Keratinocyte (primary cell): ENCODE data around the gene HCK.

Experiments used
- CTCF ChIP-seq, 3 experiments: IDR thresholded peaks in 1 of 3; conservative IDR thresholded peaks in 1 of 3; optimal IDR thresholded peaks in 1 of 3; 2 replicates in 2 of 3; 3 replicates in 1 of 3; pipeline versions ENCODE3 to v1.5.1; 2011; ENCODE audit warnings: low read length in 3 of 3, mild to moderate bottlenecking in 3 of 3, moderate library complexity in 2 of 3, control low read depth in 1 of 3, inconsistent platforms in 1 of 3; ENCODE audit not compliant: insufficient read depth in 2 of 3; ENCODE audit errors: extremely low read depth in 1 of 3
- EZH2 ChIP-seq: IDR thresholded peaks from one replicate; pipeline ENCODE4 v1.6.1; 2012; ENCODE audit warnings: inconsistent platforms, mild to moderate bottlenecking, low read length, moderate library complexity

DNA sequence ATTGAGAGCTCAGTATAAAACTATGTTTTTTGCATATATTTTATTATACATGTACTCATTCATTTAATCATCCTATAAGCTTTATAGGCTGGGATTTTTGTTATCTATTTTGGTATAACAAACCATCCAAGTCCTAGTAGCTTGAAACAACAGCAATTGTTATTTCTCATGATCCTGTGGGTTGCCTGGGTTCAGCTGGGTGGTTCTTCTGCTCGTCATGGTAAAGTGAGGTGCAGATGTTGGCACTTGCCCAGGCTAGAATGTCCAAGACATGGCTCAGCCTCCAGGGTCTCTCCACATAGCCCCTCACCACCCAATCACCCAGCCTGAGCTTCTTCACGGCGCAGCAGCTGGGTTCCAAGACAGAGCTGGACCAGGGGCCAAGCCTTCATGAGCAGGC is 36.7 kb downstream of the HCK start:
- TF ChIP-seq EZH2 = no peak
- no peak for TF ChIP-seq CTCF (optimal IDR thresholded peaks at IDR 0.05 in 1 of 3, IDR thresholded peaks at IDR 0.05 in 1 of 3, conservative IDR thresholded peaks at IDR 0.05 in 1 of 3; ENCODE audit: extremely low read depth in 1 of 3, insufficient read depth in 2 of 3, low read length in 3 of 3)
